ENCODE data around the gene HIBADH.

DNA sequence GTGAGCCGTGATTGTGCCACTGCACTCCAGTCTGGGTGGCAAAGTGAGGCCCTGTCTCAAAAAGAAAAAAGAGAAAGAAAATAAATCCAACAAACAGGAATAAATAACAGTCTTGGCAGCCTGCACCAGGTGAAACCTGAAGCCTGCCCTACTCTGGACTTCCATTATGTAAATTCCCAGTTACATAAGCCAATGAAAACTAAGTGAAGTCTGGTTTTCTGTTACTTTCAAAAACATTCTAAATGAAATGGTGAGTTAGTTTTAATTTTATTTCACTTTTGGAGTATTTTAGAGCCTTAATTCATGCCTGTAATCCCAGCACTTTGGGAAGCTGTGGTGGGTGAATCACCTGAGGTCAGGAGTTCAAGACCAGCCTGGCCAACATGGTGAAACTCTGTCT, 22.5 kb upstream of the HIBADH start:
- TF ChIP-seq GATA3 (IDR thresholded peaks at IDR 0.05; ENCODE audit: low read depth, low read length), result no peak
- no peak for TF ChIP-seq GATA2 (IDR thresholded peaks at IDR 0.05; ENCODE audit: low read depth, low read length)
